Lower leg skin (tissue), 3 donors: ENCODE results near the gene HRH3.

Experiments
- CTCF ChIP-seq, 3 donors: fragments of 450-650 bp; IDR thresholded peaks; one replicate each; pipeline ENCODE4 v1.5.1; 2016; ENCODE audit warnings: antibody characterized with exemption in 3 of 3, mild to moderate bottlenecking in 3 of 3, moderate library complexity in 2 of 3
- POLR2A ChIP-seq, 2 donors: fragments of 450-650 bp; IDR thresholded peaks; one replicate each; pipeline ENCODE4 v1.6.1; 2016 to 2017; ENCODE audit warnings: antibody characterized with exemption in 2 of 2, mild to moderate bottlenecking in 1 of 2, moderate library complexity in 1 of 2

- no peak for TF ChIP-seq CTCF (IDR thresholded peaks at IDR 0.05)
- TF ChIP-seq POLR2A (IDR thresholded peaks at IDR 0.05): no peak
These were observed 51.1 kb downstream of the HRH3 start for GRCh38 chr20:62168890-62169435.
